Stimulated activated CD8-positive, alpha-beta memory T cell treated with anti-CD3 and anti-CD28 coated beads, Interleukin-4, amount 100 ng/mL, for 48 hours (primary cell): ENCODE results near the gene IPMK.

Experiments
- DNase-seq: peaks from one replicate; pipeline ENCODE4 v3.0.0-alpha.2; 2020

Gene IPMK

DNA sequence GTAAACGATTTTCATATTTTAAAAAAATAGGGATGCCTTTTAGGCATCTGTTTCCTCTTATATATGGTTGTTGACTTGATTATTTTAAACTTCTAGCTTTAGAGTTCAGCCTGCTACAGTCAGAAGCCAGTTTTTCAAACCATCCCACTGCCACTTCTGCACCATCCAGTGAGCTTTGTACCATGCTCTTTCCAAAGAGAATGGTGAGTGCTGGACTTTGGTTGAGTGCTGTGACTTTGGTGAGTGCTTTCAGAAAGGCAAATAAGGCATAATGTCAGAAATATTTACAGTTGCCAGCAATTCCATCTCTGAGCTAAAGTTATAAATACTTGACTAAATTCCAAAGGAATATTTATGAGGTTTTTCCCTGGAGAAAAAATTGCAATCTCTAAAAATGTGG lies 117.4 kb downstream of the IPMK start:
- DNase-seq, result no peak

DNA sequence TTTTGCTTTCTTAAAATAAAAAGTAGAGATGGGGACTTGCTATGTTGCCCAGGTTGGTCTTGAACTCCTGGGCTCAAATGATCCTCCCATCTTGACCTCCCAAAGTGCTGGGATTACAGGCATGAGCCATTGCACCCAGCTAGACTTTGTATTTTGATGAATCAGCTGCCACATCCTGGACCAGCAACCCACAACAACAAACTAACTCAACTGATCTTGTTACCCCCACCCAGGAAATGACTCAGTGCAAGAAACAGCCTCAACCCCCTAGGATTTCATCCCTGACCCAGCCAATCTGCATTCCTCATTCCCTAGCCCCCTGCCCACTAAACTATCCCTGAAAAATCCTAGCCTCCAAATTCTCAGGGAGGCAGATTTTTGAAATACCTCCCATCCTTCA lies 123.8 kb downstream of the IPMK start:
- DNase-seq, result no peak
